K562 (cell line): ENCODE data around the gene ZSWIM4. TPM values are rescaled to one million over a fixed set of nuclear protein-coding genes. Genes with fewer than 3 reads are reported as not detected.

Source experiments
- MCM2 ChIP-seq: fragments of 450-650 bp; IDR thresholded peaks from 2 replicates; pipeline ENCODE4 v1.6.1; 2017; ENCODE audit warnings: low read depth, mild to moderate bottlenecking
- MCM5 ChIP-seq: fragments of 450-650 bp; IDR thresholded peaks from 2 replicates; pipeline ENCODE4 v1.6.1; 2016; ENCODE audit warnings: low read depth
- NR4A1 ChIP-seq, 2 experiments: fragments of 250-450 bp in 1 of 2; fragments of 450-650 bp in 1 of 2; sonication (Bioruptor Pico) in 1 of 2; IDR thresholded peaks; 2 replicates each; pipeline versions ENCODE4 v1.4.0 to v1.6.1; 2016 to 2020; ENCODE audit warnings: mild to moderate bottlenecking in 2 of 2, missing compliant biosample characterization in 1 of 2, missing genetic modification characterization in 1 of 2, moderate library complexity in 1 of 2
- TAF1 ChIP-seq: IDR thresholded peaks from 2 replicates; pipeline ENCODE4 v1.6.1; 2011; ENCODE audit warnings: mild to moderate bottlenecking, low read length, moderate library complexity; ENCODE audit not compliant: insufficient read depth, control insufficient read depth, severe bottlenecking; ENCODE audit errors: extremely low read depth
- ZMIZ1 ChIP-seq, 2 experiments: fragments of 150-350 bp in 1 of 2; IDR thresholded peaks; 2 replicates each; pipeline ENCODE4 v1.6.1; 2012 to 2016; ENCODE audit warnings: low read depth in 2 of 2, low read length in 2 of 2, mild to moderate bottlenecking in 1 of 2, moderate library complexity in 1 of 2
- ZNF318 ChIP-seq, 2 experiments: fragments of 450-650 bp; IDR thresholded peaks; 2 replicates each; pipeline ENCODE4 v1.6.1; 2016; ENCODE audit warnings: mild to moderate bottlenecking in 2 of 2, borderline replicate concordance in 1 of 2, low read depth in 1 of 2, moderate library complexity in 1 of 2
- ZSCAN29 ChIP-seq: fragments of 450-650 bp; IDR thresholded peaks from 2 replicates; pipeline ENCODE4 v1.6.1; 2017
- polyA plus RNA-seq, 8 experiments: library from polyadenylated mRNA; depleted of rRNA in 4 of 8; stranded (reverse) in 5 of 8; unstranded in 3 of 8; fragments of >200 nt; fragmentation: Nextera tagmentation in 2 of 8; fragmentation: Illumina TruSeq in 1 of 8; extraction: Ambion mirVana in 2 of 8; extraction: Trizol in 1 of 8; gene quantifications; 2 replicates each; pipeline versions ENCODE4 v1.2.1 to v1.2.3, GENCODE V29; 2011 to 2014; ENCODE audit warnings: inconsistent platforms in 1 of 8, missing spikeins in 1 of 8
- total RNA-seq, 7 experiments: library from RNA; depleted of rRNA in 6 of 7; stranded (reverse); fragments of >200 nt in 6 of 7; fragmentation: Illumina TruSeq in 2 of 7; extraction: Trizol in 2 of 7; gene quantifications; 2 replicates each; pipeline versions ENCODE4 v1.2.1 to v1.2.3, GENCODE V29; 2011 to 2021; ENCODE audit warnings: low replicate concordance in 1 of 7
- TF ChIP-seq, protein P1 (sequence below): fragments of 450-650 bp; IDR thresholded peaks from 2 replicates; pipeline ENCODE4 v1.6.1; 2017; ENCODE audit warnings: antibody characterized with exemption, mild to moderate bottlenecking

Gene ZSWIM4
- total and polyA plus RNA-seq, 9 of the 15 experiments (the other 6 are each of a cell fraction or from before 2014, with no cell fraction given): 0.25 to 3.7 (median 0.79) TPM; not detected in 2

GRCh38 chr19:13847407-13848339 is 52.4 kb downstream of the ZSWIM4 start (continued):
- TF ChIP-seq ZNF318 (IDR thresholded peaks at IDR 0.05; ENCODE audit: borderline replicate concordance in 1 of 2, low read depth in 1 of 2) (no peak), MCM2 (no peak), TAF1 (peak; percentile 86), ZMIZ1 (IDR thresholded peaks at IDR 0.05; ENCODE audit: low read depth in 2 of 2, low read length in 2 of 2) (peak in 1 of 2 experiments; percentile 74; a peak in 1 of 4 replicates), MCM5 (no peak), ZSCAN29 (no peak), NR4A1 (CRISPR knock-in tag; IDR thresholded peaks at IDR 0.05) (no peak), NR4A1 (tag; IDR thresholded peaks at IDR 0.05) (no peak)
- TF ChIP-seq, protein P1, sequence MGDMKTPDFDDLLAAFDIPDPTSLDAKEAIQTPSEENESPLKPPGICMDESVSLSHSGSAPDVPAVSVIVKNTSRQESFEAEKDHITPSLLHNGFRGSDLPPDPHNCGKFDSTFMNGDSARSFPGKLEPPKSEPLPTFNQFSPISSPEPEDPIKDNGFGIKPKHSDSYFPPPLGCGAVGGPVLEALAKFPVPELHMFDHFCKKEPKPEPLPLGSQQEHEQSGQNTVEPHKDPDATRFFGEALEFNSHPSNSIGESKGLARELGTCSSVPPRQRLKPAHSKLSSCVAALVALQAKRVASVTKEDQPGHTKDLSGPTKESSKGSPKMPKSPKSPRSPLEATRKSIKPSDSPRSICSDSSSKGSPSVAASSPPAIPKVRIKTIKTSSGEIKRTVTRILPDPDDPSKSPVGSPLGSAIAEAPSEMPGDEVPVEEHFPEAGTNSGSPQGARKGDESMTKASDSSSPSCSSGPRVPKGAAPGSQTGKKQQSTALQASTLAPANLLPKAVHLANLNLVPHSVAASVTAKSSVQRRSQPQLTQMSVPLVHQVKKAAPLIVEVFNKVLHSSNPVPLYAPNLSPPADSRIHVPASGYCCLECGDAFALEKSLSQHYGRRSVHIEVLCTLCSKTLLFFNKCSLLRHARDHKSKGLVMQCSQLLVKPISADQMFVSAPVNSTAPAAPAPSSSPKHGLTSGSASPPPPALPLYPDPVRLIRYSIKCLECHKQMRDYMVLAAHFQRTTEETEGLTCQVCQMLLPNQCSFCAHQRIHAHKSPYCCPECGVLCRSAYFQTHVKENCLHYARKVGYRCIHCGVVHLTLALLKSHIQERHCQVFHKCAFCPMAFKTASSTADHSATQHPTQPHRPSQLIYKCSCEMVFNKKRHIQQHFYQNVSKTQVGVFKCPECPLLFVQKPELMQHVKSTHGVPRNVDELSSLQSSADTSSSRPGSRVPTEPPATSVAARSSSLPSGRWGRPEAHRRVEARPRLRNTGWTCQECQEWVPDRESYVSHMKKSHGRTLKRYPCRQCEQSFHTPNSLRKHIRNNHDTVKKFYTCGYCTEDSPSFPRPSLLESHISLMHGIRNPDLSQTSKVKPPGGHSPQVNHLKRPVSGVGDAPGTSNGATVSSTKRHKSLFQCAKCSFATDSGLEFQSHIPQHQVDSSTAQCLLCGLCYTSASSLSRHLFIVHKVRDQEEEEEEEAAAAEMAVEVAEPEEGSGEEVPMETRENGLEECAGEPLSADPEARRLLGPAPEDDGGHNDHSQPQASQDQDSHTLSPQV: no peak
